ENCODE data around the gene UPK1B. TPM values are rescaled to one million over a fixed set of nuclear protein-coding genes. Genes with fewer than 3 reads are reported as not detected.
"Not testable (repeated sequence)": the region's sequence is repeated elsewhere in the genome, so short reads cannot be mapped to it uniquely, and the experiment has no call there.

Gene UPK1B
- total and polyA plus RNA-seq, 4 donors = 0.21 to 2.1 (median 0.56) TPM

DNA sequence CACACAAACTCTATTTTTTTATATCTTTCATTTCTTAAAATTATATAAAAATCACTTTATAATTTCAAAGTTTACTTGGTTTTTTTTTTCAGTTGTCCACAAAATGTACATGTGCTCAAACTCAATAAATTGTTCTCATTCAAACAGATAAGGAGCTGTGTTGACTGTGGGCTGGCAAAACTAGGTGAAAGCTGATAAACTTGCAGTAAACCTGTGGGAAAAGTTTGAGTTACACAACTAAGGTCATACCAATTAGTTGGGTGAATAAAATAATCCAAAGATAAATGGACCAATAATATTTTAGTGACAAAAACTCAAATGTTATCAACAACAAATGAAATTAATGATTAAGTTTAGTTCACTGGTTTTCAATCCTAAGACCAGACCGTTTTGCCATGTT is 12.6 kb upstream of the UPK1B start:
- no peaks in the 10 kb centered on the region for H3K36me3 ChIP-seq (ENCODE audit: control insufficient read depth in 4 of 4, insufficient read depth in 4 of 4, low read length in 4 of 4)
- peaks cover 0 to 2% (median 0%) of the 10 kb centered on the region in 5 donors for H3K4me1 ChIP-seq (ENCODE audit: control insufficient read depth in 5 of 5, insufficient read depth in 5 of 5, low read length in 5 of 5)
- H3K27ac ChIP-seq (ENCODE audit: low read depth in 1 of 2, low read length in 1 of 2) = no peak overlapping the region
- H3K27me3 ChIP-seq (ENCODE audit: control insufficient read depth in 3 of 3, insufficient read depth in 3 of 3, low read length in 2 of 3) = no peaks in the 10 kb centered on the region
- TF ChIP-seq, protein P1, sequence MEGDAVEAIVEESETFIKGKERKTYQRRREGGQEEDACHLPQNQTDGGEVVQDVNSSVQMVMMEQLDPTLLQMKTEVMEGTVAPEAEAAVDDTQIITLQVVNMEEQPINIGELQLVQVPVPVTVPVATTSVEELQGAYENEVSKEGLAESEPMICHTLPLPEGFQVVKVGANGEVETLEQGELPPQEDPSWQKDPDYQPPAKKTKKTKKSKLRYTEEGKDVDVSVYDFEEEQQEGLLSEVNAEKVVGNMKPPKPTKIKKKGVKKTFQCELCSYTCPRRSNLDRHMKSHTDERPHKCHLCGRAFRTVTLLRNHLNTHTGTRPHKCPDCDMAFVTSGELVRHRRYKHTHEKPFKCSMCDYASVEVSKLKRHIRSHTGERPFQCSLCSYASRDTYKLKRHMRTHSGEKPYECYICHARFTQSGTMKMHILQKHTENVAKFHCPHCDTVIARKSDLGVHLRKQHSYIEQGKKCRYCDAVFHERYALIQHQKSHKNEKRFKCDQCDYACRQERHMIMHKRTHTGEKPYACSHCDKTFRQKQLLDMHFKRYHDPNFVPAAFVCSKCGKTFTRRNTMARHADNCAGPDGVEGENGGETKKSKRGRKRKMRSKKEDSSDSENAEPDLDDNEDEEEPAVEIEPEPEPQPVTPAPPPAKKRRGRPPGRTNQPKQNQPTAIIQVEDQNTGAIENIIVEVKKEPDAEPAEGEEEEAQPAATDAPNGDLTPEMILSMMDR (IDR thresholded peaks at IDR 0.05; ENCODE audit: control extremely low read depth, extremely low read depth) = no peak
- H3K9me3 ChIP-seq (ENCODE audit: control insufficient read depth in 4 of 4, insufficient read depth in 3 of 4, low read length in 3 of 4) = peaks cover 0 to 10% (median 3%) of the 10 kb centered on the region in 4 donors
- H3K4me3 ChIP-seq = no peak overlapping the region
- H3K9ac ChIP-seq (ENCODE audit: insufficient read depth in 1 of 2, low read length in 2 of 2) = no peak overlapping the region
- 43 to 57% methylated on average over 1 of the region's 1 CpG for WGBS, 2 donors
- no peak for ATAC-seq (ENCODE audit: insufficient read depth, low FRiP score)
- DNase-seq = no peak

DNA sequence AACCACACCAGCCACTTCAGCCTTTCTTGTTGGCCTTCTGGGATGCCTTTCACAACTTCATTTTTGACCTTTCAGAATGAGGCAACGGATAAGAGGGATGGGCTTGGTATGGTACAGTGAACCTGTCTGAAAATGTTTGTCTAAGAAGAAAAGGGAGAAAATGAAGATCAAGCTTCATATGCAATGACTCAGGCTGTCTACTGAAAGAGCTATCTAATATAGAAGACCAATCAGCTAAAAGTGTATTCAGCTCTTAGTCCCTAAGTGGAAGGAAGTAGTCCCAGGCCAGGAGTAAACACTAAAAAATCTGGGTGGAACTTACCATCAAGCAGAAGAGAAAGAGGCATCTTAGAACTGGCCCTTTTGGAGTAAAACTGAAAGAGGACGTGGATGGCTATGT is 12.2 kb upstream of the UPK1B start:
- no peak overlapping the region for H3K4me3 ChIP-seq
- no peak for ATAC-seq (ENCODE audit: insufficient read depth, low FRiP score)
- H3K27ac ChIP-seq (ENCODE audit: low read depth in 1 of 2, low read length in 1 of 2) = no peak overlapping the region

DNA sequence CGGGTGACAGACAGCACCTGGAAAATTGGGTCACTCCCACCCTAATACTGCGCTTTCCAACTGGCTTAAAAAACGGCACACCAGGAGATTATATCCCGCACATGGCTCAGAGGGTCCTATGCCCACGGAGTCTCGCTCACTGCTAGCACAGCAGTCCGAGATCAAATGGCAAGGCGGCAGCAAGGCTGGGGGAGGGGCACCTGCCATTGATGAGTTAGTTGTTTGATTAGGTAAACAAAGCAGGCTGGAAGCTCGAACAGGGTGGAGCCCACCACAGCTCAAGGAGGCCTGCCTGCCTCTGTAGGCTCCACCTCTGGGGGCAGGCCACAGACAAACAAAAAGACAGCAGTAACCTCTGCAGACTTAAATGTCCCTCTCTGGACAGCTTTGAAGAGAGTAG is 8.7 kb upstream of the UPK1B start:
- 85 to 92% methylated on average over 9 of the region's 9 CpGs for WGBS, 2 donors
- not testable (repeated sequence) for H3K27me3 ChIP-seq (ENCODE audit: control insufficient read depth in 3 of 3, insufficient read depth in 3 of 3, low read length in 2 of 3); H3K4me3 ChIP-seq; H3K9ac ChIP-seq (ENCODE audit: insufficient read depth in 1 of 2, low read length in 2 of 2); ATAC-seq (ENCODE audit: insufficient read depth, low FRiP score); H3K4me1 ChIP-seq (ENCODE audit: control insufficient read depth in 5 of 5, insufficient read depth in 5 of 5, low read length in 5 of 5); H3K36me3 ChIP-seq (ENCODE audit: control insufficient read depth in 4 of 4, insufficient read depth in 4 of 4, low read length in 4 of 4); H3K9me3 ChIP-seq (ENCODE audit: control insufficient read depth in 4 of 4, insufficient read depth in 3 of 4, low read length in 3 of 4); DNase-seq; H3K27ac ChIP-seq (ENCODE audit: low read depth in 1 of 2, low read length in 1 of 2)

More for the DNA sequence above, 12.2 kb upstream of the UPK1B start:
- DNase-seq = no peak
- H3K4me1 ChIP-seq (ENCODE audit: control insufficient read depth in 5 of 5, insufficient read depth in 5 of 5, low read length in 5 of 5) = peaks cover 0 to 2% (median 0%) of the 10 kb centered on the region in 5 donors
- no peak overlapping the region for H3K9ac ChIP-seq (ENCODE audit: insufficient read depth in 1 of 2, low read length in 2 of 2)
- WGBS, 2 donors = 63 to 79% methylated on average over 2 of the region's 2 CpGs
- H3K27me3 ChIP-seq (ENCODE audit: control insufficient read depth in 3 of 3, insufficient read depth in 3 of 3, low read length in 2 of 3) = no peaks in the 10 kb centered on the region
- TF ChIP-seq, protein P1 (IDR thresholded peaks at IDR 0.05; ENCODE audit: control extremely low read depth, extremely low read depth) = no peak
- H3K36me3 ChIP-seq (ENCODE audit: control insufficient read depth in 4 of 4, insufficient read depth in 4 of 4, low read length in 4 of 4) = no peaks in the 10 kb centered on the region
- H3K9me3 ChIP-seq (ENCODE audit: control insufficient read depth in 4 of 4, insufficient read depth in 3 of 4, low read length in 3 of 4) = peaks cover 0 to 6% (median 3%) of the 10 kb centered on the region in 4 donors

DNA sequence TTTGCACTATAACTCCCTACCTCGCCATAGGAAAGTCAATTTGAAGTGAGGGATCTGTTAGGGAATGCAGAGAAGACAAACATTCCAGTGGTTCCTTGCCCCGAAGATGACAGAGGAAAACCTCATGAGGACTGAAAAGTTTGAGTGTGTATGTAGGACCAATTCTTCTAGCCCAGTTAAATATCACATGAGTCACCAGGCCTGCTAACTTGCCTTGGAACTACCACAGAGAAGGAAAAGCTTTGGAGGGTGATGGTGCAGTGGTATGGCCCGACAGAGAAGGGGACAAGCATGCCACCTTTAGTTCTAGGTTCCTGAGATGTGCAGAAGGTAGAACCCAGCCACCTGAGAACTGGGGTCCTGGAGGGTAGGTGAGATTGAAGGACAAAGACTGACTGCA is 2.6 kb upstream of the UPK1B start:
- Histone ChIP-seq H3K9ac (ENCODE audit: insufficient read depth in 1 of 2, low read length in 2 of 2) (no peak overlapping the region), H3K9me3 (ENCODE audit: control insufficient read depth in 4 of 4, insufficient read depth in 3 of 4, low read length in 3 of 4) (no peaks in the 10 kb centered on the region), H3K4me1 (ENCODE audit: control insufficient read depth in 5 of 5, insufficient read depth in 5 of 5, low read length in 5 of 5) (no peaks in the 10 kb centered on the region), H3K4me3 (no peak overlapping the region), H3K27ac (ENCODE audit: low read depth in 1 of 2, low read length in 1 of 2) (no peak overlapping the region), H3K27me3 (ENCODE audit: control insufficient read depth in 3 of 3, insufficient read depth in 3 of 3, low read length in 2 of 3) (no peaks in the 10 kb centered on the region), H3K36me3 (ENCODE audit: control insufficient read depth in 4 of 4, insufficient read depth in 4 of 4, low read length in 4 of 4) (no peaks in the 10 kb centered on the region)
- WGBS, 2 donors = 86 to 94% methylated on average over 3 of the region's 3 CpGs
- DNase-seq (no peak), ATAC-seq (ENCODE audit: insufficient read depth, low FRiP score) (no peak)
- TF ChIP-seq, protein P1 (IDR thresholded peaks at IDR 0.05; ENCODE audit: control extremely low read depth, extremely low read depth) = no peak

All from lung (tissue), 12 donors.